ENCODE measurements around the gene KRT36. TPM values are rescaled to one million over a fixed set of nuclear protein-coding genes. Genes with fewer than 3 reads are reported as not detected.

Gene KRT36
- total RNA-seq, 4 donors from 2014 or later, result not detected

DNA sequence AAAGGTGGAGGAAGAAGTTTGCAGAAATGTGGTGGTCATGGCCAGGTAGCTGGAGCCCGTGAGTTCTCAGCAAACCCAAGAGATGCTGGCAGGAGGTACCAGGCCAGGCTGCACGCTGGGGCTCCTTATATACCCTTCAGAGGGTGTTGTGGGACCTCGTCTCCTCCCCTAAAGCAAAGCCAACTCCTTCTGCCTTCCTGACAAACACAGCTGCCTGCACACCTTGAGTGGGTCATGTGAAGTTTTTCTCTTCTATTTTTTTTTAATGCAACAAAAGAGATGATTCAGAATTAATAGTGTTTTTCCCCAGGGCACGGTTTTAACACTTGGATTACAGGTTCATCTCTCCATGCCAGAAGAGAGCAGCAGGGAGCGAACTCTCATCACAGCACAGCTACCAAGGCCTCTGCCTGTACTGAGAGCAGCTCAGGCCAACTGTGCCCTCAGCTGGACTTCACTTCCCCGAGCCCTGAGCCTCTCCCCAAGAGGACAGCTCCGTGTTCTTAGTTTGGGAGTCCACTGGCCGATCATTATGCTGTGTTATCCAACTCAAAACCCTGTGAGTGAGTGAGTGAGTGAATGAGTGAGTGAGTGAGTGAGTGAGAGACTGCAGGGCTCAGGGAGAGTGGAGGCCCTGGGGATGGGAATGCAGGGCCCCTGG lies 29.2 kb upstream of the KRT36 start, which contains the start of gene KRT15:
TSS of gene KRT15 (minus strand) at position 102 of the 661 bp plus-strand sequence. CDS start at position 39, 63 bp downstream.
- intact Hi-C loops (cut with DNase I; ENCODE audit: low total_unique reads), result no loop called here
- H3K36me3 ChIP-seq, result no peaks in the 10 kb centered on the region
- in situ Hi-C loops (cut with MboI; ENCODE audit: low pct_ligation_motif_present in 1 of 4, low pct_unique_long_range_greater_than_20kb in 1 of 4, low sequenced_read_pairs in 3 of 4), result no loop called here
- peaks cover 9 to 32% (median 31%) of the 10 kb centered on the region in 4 donors for H3K4me1 ChIP-seq
- no peaks in the 10 kb centered on the region for H3K9me3 ChIP-seq
- no peak for DNase-seq
- H3K27me3 ChIP-seq, result no peaks in the 10 kb centered on the region
- H3K4me3 ChIP-seq, result no peak within 1 kb of the TSS
- TF ChIP-seq EP300 (IDR thresholded peaks at IDR 0.05; ENCODE audit: low read depth), result no peak
- TF ChIP-seq POLR2AphosphoS5 (IDR thresholded peaks at IDR 0.05), result no peak
- TF ChIP-seq, protein P1, sequence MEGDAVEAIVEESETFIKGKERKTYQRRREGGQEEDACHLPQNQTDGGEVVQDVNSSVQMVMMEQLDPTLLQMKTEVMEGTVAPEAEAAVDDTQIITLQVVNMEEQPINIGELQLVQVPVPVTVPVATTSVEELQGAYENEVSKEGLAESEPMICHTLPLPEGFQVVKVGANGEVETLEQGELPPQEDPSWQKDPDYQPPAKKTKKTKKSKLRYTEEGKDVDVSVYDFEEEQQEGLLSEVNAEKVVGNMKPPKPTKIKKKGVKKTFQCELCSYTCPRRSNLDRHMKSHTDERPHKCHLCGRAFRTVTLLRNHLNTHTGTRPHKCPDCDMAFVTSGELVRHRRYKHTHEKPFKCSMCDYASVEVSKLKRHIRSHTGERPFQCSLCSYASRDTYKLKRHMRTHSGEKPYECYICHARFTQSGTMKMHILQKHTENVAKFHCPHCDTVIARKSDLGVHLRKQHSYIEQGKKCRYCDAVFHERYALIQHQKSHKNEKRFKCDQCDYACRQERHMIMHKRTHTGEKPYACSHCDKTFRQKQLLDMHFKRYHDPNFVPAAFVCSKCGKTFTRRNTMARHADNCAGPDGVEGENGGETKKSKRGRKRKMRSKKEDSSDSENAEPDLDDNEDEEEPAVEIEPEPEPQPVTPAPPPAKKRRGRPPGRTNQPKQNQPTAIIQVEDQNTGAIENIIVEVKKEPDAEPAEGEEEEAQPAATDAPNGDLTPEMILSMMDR (IDR thresholded peaks at IDR 0.05), result no peak
- 61 to 66% methylated on average over 5 to 8 of the region's 8 CpGs for WGBS, 2 donors (ENCODE audit: low coverage in 1 of 2)
- peak within 1 kb of the TSS in 2 of 4 donors; percentile 19 to 82 for H3K27ac ChIP-seq

DNA sequence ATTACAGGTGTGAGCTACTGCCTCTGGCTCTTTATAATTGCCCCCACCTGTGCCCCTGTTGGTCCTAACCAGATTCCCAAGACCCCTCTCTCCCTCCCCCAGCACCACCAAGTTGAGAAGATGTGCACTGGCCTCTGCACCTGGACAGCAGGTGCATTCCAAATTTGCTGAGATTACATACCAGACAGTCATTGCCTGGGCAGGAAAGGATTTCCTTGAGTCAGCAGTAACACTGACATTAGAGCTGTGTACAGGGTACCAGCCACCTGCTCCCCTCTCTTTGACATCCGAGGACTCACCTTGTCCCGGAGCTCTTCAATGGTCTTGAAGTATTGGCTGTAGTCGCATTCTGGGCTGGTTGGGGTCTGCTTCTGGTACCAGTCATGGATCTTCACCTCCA lies 28.3 kb upstream of the KRT36 start:
- 90% methylated on average over 3 of the region's 3 CpGs; no CpG with 5 or more reads in 1 of the 2 donors for WGBS, 2 donors (ENCODE audit: low coverage in 1 of 2)
- no peak overlapping the region for H3K27ac ChIP-seq

DNA sequence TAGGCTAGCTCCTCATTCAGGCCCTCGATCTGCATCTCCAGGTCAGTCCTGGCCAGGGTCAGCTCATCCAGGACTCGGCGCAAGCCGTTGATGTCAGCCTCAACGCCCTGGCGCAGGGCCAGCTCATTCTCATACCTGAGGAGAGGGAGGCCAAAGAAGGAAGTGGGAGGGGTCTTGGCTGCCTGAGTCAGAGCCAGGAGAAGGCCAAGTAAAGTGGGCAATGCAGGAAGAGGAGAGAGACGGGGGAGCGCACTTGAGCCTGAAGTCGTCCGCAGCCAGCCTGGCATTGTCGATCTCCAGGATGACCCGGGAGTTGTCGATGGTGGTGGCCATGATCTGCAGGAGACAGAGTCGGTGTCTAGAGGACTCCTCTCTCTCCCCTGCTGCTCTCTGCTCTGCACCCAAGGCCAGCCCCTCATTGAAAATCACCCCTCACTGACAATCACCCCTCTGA lies 27.1 kb upstream of the KRT36 start:
- 89 to 100% methylated on average over 2 to 14 of the region's 14 CpGs for WGBS, 2 donors (ENCODE audit: low coverage in 1 of 2)
- intact Hi-C loops (cut with DNase I; ENCODE audit: low total_unique reads), result no loop called here
- peaks cover 0 to 12% (median 11%) of the 10 kb centered on the region in 4 donors for H3K4me1 ChIP-seq
- no peaks in the 10 kb centered on the region for H3K36me3 ChIP-seq
- no peak for DNase-seq
- H3K4me3 ChIP-seq, result no peak overlapping the region
- TF ChIP-seq EP300 (IDR thresholded peaks at IDR 0.05; ENCODE audit: low read depth), result no peak
- TF ChIP-seq POLR2A (IDR thresholded peaks at IDR 0.05), result no peak
- TF ChIP-seq, protein P1 (IDR thresholded peaks at IDR 0.05), result no peak
- TF ChIP-seq POLR2AphosphoS5 (IDR thresholded peaks at IDR 0.05), result no peak
- H3K27me3 ChIP-seq, result no peaks in the 10 kb centered on the region
- no peak overlapping the region for H3K27ac ChIP-seq
- in situ Hi-C loops (cut with MboI; ENCODE audit: low pct_ligation_motif_present in 1 of 4, low pct_unique_long_range_greater_than_20kb in 1 of 4, low sequenced_read_pairs in 3 of 4), result no loop called here
- H3K9me3 ChIP-seq, result no peaks in the 10 kb centered on the region

More for the DNA sequence above, 28.3 kb upstream of the KRT36 start:
- Histone ChIP-seq H3K4me1 (peaks cover 9 to 24% (median 23%) of the 10 kb centered on the region in 4 donors), H3K27me3 (no peaks in the 10 kb centered on the region), H3K36me3 (no peaks in the 10 kb centered on the region), H3K4me3 (no peak overlapping the region), H3K9me3 (no peaks in the 10 kb centered on the region)
- in situ Hi-C loops (cut with MboI; ENCODE audit: low pct_ligation_motif_present in 1 of 4, low pct_unique_long_range_greater_than_20kb in 1 of 4, low sequenced_read_pairs in 3 of 4) (no loop called here), intact Hi-C loops (cut with DNase I; ENCODE audit: low total_unique reads) (no loop called here)
- TF ChIP-seq POLR2AphosphoS5 (IDR thresholded peaks at IDR 0.05), result no peak
- no peak for DNase-seq

DNA sequence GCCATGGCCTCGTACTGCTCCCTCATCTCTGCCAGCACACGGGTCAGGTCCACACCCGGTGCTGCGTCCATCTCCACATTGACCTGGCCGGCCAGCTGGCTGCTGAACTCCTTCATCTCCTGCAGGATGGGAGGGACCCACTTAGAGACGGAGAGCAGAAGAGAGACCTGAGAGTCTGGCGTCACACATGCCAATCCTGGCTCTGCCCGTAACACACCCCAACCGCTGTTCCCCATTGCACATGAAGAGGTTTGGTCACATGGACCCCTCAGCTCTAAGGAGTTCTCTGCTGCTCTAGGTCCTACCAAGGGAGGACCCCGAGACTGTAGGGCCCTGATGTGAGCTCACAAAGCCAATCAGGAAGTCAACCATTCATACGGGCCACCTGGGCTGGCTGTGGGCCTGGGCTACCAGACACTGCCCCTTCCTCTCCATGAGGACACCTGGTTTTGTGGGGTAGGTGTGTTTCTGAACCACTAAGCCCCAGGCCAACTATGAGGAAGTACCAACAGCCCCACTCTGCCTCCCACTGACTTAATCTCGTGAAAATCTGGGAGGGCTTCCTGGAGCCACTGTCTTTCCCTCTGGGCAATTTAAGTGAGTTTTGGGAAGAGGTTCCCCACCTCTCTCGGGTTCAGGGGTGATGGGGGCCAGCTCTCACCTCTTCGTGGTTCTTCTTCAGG lies 26.6 kb upstream of the KRT36 start:
- no peaks in the 10 kb centered on the region for H3K9me3 ChIP-seq
- intact Hi-C loops (cut with DNase I; ENCODE audit: low total_unique reads) (no loop called here), in situ Hi-C loops (cut with MboI; ENCODE audit: low pct_ligation_motif_present in 1 of 4, low pct_unique_long_range_greater_than_20kb in 1 of 4, low sequenced_read_pairs in 3 of 4) (no loop called here)
- 89% methylated on average over 10 of the region's 14 CpGs; no CpG with 5 or more reads in 1 of the 2 donors for WGBS, 2 donors (ENCODE audit: low coverage in 1 of 2)
- H3K36me3 ChIP-seq, result no peaks in the 10 kb centered on the region
- peaks cover 0 to 10% (median 9%) of the 10 kb centered on the region in 4 donors for H3K4me1 ChIP-seq
- H3K4me3 ChIP-seq, result no peak overlapping the region
- DNase-seq, result no peak
- H3K27me3 ChIP-seq, result no peaks in the 10 kb centered on the region
- TF ChIP-seq POLR2A (IDR thresholded peaks at IDR 0.05) (no peak), POLR2AphosphoS5 (IDR thresholded peaks at IDR 0.05) (no peak), EP300 (IDR thresholded peaks at IDR 0.05; ENCODE audit: low read depth) (no peak)
- TF ChIP-seq, protein P1 (IDR thresholded peaks at IDR 0.05), result no peak
- H3K27ac ChIP-seq, result no peak overlapping the region

All from transverse colon (tissue), 4 donors.